GM12878 (cell line): ENCODE results near the gene CDKL5. TPM values are rescaled to one million over a fixed set of nuclear protein-coding genes. Genes with fewer than 3 reads are reported as not detected.

Source experiments
- ATAC-seq: fragments of 200-7000 bp; cut with Tn5 transposase; 3 replicates; pipeline ENCODE4 v1.9.1; 2020; ENCODE audit warnings: mild to moderate bottlenecking, moderate library complexity
- BruUV-seq: library from RNA; stranded (reverse); fragments of 400-500 nt; replicated peaks from 2 replicates; lab custom pipeline; 2021; lab: Mats Ljungman, UMichigan
- CTCF ChIA-PET: fragments of 300-600 bp; sonication (Branson Sonifier 250); formaldehyde crosslinking; extraction: SDS; loops from one replicate; lab custom pipeline; 2021; ENCODE audit warnings: inconsistent platforms; lab: Yijun Ruan, JAX
- POLR2A ChIA-PET: fragments of 350-600 bp; formaldehyde crosslinking; extraction: SDS; loops from one replicate; lab custom pipeline; 2021; ENCODE audit warnings: inconsistent platforms; lab: Charles Lee
- RAD21 ChIA-PET: fragments of 300-600 bp; sonication (Branson Sonifier 250); formaldehyde crosslinking; loops from one replicate; lab custom pipeline; 2023; ENCODE audit warnings: antibody characterized with exemption; ENCODE audit not compliant: unreplicated experiment; lab: Charles Lee
- SMC1A ChIA-PET: fragments of 300-600 bp; sonication (Branson Sonifier 250); formaldehyde crosslinking; loops from one replicate; lab custom pipeline; 2023; ENCODE audit not compliant: unreplicated experiment, uncharacterized antibody; lab: Charles Lee
- DNase-seq: peaks from one replicate; pipeline ENCODE4 v3.0.0-alpha.2; 2011; ENCODE audit warnings: low read depth, low spot score
- FAIRE-seq: peaks from 3 replicates; lab custom pipeline; 2011; peaks lifted over from hg19 to GRCh38; lab: Jason Lieb, UNC
- H2AFZ ChIP-seq: 2 replicates; pipeline ENCODE4 v1.6.0; 2011; ENCODE audit warnings: low read depth, low read length, control low read depth; ENCODE audit not compliant: control insufficient read depth
- H3K27ac ChIP-seq: 2 replicates; pipeline ENCODE4 v1.5.1; 2011; ENCODE audit warnings: control low read depth; ENCODE audit not compliant: control insufficient read depth, insufficient read depth
- H3K27me3 ChIP-seq, 2 experiments: replicated peaks in 1 of 2; 2 replicates each; pipeline versions ENCODE4 v1.6.0 to v1.6.1; 2011; ENCODE audit warnings: low read length in 1 of 2; ENCODE audit not compliant: control insufficient read depth in 2 of 2, insufficient read depth in 2 of 2
- H3K36me3 ChIP-seq, 2 experiments: 2 replicates each; pipeline ENCODE4 v1.5.1; 2011; ENCODE audit warnings: low read length in 1 of 2; ENCODE audit not compliant: control insufficient read depth in 2 of 2, insufficient read depth in 2 of 2
- H3K4me1 ChIP-seq: 2 replicates; pipeline ENCODE4 v1.6.1; 2011; ENCODE audit warnings: mild to moderate bottlenecking, low read length, moderate library complexity, mixed read lengths; ENCODE audit not compliant: control insufficient read depth, insufficient read depth
- H3K4me2 ChIP-seq: 2 replicates; pipeline ENCODE4 v1.6.0; 2011; ENCODE audit warnings: control low read depth; ENCODE audit not compliant: control insufficient read depth, insufficient read depth
- H3K4me3 ChIP-seq: fragments of 200-600 bp; sonication (generic); 2 replicates; pipeline ENCODE4 v1.5.1; 2016
- H3K79me2 ChIP-seq: 2 replicates; pipeline ENCODE4 v1.6.0; 2011; ENCODE audit warnings: low read length; ENCODE audit not compliant: control insufficient read depth, insufficient read depth
- H3K9ac ChIP-seq: 2 replicates; pipeline ENCODE4 v1.8.0; 2011; ENCODE audit warnings: low read length, control low read depth, mixed read lengths; ENCODE audit not compliant: control insufficient read depth, insufficient read depth
- H3K9me3 ChIP-seq: replicated peaks from 3 replicates; pipeline ENCODE4 v1.5.1; 2011; ENCODE audit warnings: mild to moderate bottlenecking, low read length; ENCODE audit not compliant: control insufficient read depth, insufficient read depth
- H4K20me1 ChIP-seq: 2 replicates; pipeline ENCODE4 v1.6.0; 2011; ENCODE audit not compliant: control insufficient read depth, insufficient read depth
- BCL11A ChIP-seq: IDR thresholded peaks from 2 replicates; pipeline ENCODE4 v1.6.1; 2011; ENCODE audit warnings: low read depth, low read length
- HCFC1 ChIP-seq: fragments of 150-350 bp; IDR thresholded peaks from 2 replicates; pipeline ENCODE4 v1.6.1; 2014; ENCODE audit warnings: low read length
- KDM1A ChIP-seq: fragments of 200-600 bp; sonication (generic); IDR thresholded peaks from 2 replicates; pipeline ENCODE4 v1.6.1; 2016; ENCODE audit warnings: borderline replicate concordance
- NFIC ChIP-seq: IDR thresholded peaks from 2 replicates; pipeline ENCODE4 v1.6.1; 2012; ENCODE audit warnings: low read depth, mild to moderate bottlenecking, inconsistent platforms, low read length, moderate library complexity
- NFYB ChIP-seq: IDR thresholded peaks from 2 replicates; pipeline ENCODE4 v1.6.1; 2011; ENCODE audit warnings: low read depth, mild to moderate bottlenecking, low read length, improper control_type of control experiment, moderate library complexity; ENCODE audit not compliant: insufficient read depth
- PML ChIP-seq: IDR thresholded peaks from 2 replicates; pipeline ENCODE4 v1.6.1; 2012; ENCODE audit warnings: low read length, inconsistent platforms
- RAD51 ChIP-seq: fragments of 450-650 bp; IDR thresholded peaks from 2 replicates; pipeline ENCODE4 v1.6.1; 2016; ENCODE audit warnings: moderate library complexity, mild to moderate bottlenecking, inconsistent platforms
- SMAD1 ChIP-seq: fragments of 450-650 bp; IDR thresholded peaks from 2 replicates; pipeline ENCODE4 v1.6.1; 2018; ENCODE audit warnings: mild to moderate bottlenecking, low read depth; ENCODE audit not compliant: partially characterized antibody
- SMAD5 ChIP-seq: IDR thresholded peaks from 2 replicates; pipeline ENCODE4 v1.6.1; 2016; ENCODE audit warnings: antibody characterized with exemption, low read depth
- SPI1 ChIP-seq: IDR thresholded peaks from 2 replicates; pipeline ENCODE4 v1.6.1; 2011; ENCODE audit warnings: low read depth, mild to moderate bottlenecking, low read length, moderate library complexity, borderline replicate concordance; ENCODE audit not compliant: insufficient read depth
- ZNF24 ChIP-seq: fragments of 450-650 bp; IDR thresholded peaks from 2 replicates; pipeline ENCODE4 v1.6.1; 2017; ENCODE audit warnings: antibody characterized with exemption, mild to moderate bottlenecking
- WGBS: methylation state at CpG from one replicate; pipeline ENCODE4 v1.1.6; 2016; ENCODE audit warnings: low lambda C conversion rate; ENCODE audit not compliant: insufficient replicate concordance, insufficient coverage; ENCODE audit errors: missing lambda C conversion rate; 5-methylcytosine and 5-hydroxymethylcytosine counted together
- in situ Hi-C: fragments of 300-500 bp; cut with MboI; formaldehyde crosslinking; loops from 9 replicates; pipeline ENCODE4 v1.14.3; 2018; ENCODE audit warnings: mixed read lengths
- intact Hi-C: fragments of 100-400 bp; cut with micrococcal nuclease; formaldehyde crosslinking; loops from one replicate; pipeline ENCODE4 v1.14.2; 2022; ENCODE audit not compliant: unreplicated experiment
- polyA plus RNA-seq, 11 experiments: library from polyadenylated mRNA; depleted of rRNA in 4 of 11; unstranded in 6 of 11; stranded (reverse) in 5 of 11; fragments of >200 nt; fragmentation: Nextera tagmentation in 4 of 11; fragmentation: Illumina TruSeq in 1 of 11; extraction: Ambion mirVana in 4 of 11; extraction: Trizol in 1 of 11; gene quantifications; 1 replicate in 1 of 11; 2 replicates in 10 of 11; pipeline versions ENCODE4 v1.2.1 to v1.2.3, GENCODE V29; 2011 to 2016; ENCODE audit warnings: inconsistent platforms in 2 of 11, missing spikeins in 2 of 11, low read depth in 1 of 11
- total RNA-seq, 4 experiments: library from RNA; depleted of rRNA in 3 of 4; stranded (reverse); fragments of >200 nt in 3 of 4; fragmentation: Illumina TruSeq in 1 of 4; extraction: Trizol in 1 of 4; gene quantifications; 2 replicates each; pipeline versions ENCODE4 v1.2.1 to v1.2.3, GENCODE V29; 2013 to 2021
- TF ChIP-seq, protein P1 (sequence below): fragments of 450-650 bp; IDR thresholded peaks from 2 replicates; pipeline ENCODE4 v1.6.1; 2017; ENCODE audit warnings: mild to moderate bottlenecking, moderate library complexity
- TF ChIP-seq, protein P2 (sequence below), 3 experiments: IDR thresholded peaks in 2 of 3; conservative IDR thresholded peaks in 1 of 3; 2 replicates each; pipeline ENCODE4 v1.5.1; 2011; ENCODE audit warnings: low read depth in 3 of 3, low read length in 3 of 3, mild to moderate bottlenecking in 3 of 3, control low read depth in 2 of 3, moderate library complexity in 2 of 3, inconsistent platforms in 1 of 3, mixed read lengths in 1 of 3; ENCODE audit not compliant: control insufficient read depth in 2 of 3, insufficient read depth in 1 of 3; ENCODE audit errors: extremely low read depth in 1 of 3

The CDKL5 gene
- total and polyA plus RNA-seq, 10 of the 15 experiments (the other 5 are each of a cell fraction or from before 2014, with no cell fraction given): 1.4 to 14.5 (median 6.3) TPM

DNA sequence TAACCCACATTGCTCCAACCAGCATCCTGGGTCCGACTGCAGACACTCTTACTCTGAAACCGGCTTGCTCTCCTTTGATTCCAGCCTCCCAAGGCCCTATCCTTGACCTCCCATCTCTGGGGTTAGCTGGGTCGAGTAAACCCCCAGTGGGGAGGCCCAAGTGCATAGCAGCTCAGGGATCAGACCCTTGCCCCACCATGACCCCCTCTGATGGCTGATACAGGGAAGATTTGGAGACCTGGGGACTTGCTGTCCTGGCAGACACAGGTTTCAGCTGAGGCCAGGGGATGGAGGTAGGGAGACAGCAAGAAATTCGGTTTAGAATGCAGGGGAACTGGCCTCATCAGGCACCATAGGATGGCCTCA is 23.6 kb upstream of the CDKL5 start:
- no TSS peak for BruUV-seq
- Histone ChIP-seq H3K36me3 (no peaks in the 10 kb centered on the region), H3K79me2 (no peaks in the 10 kb centered on the region), H3K9me3 (no peaks in the 10 kb centered on the region), H2AFZ (no peak overlapping the region), H3K9ac (no peak overlapping the region), H3K27ac (no peak overlapping the region), H3K4me1 (no peaks in the 10 kb centered on the region), H4K20me1 (no peaks in the 10 kb centered on the region), H3K4me3 (no peak overlapping the region), H3K27me3 (no peaks in the 10 kb centered on the region), H3K4me2 (no peak overlapping the region)
- CTCF ChIA-PET: no interaction called here
- SMC1A ChIA-PET: no interaction called here
- RAD21 ChIA-PET: no interaction called here
- ATAC-seq (no peak), FAIRE-seq (no peak), DNase-seq (no peak)
- intact Hi-C loops: no loop called here
- POLR2A ChIA-PET: no interaction called here
- TF ChIP-seq NFIC: no peak
- TF ChIP-seq PML: no peak
- no peak for TF ChIP-seq NFYB
- no peak for TF ChIP-seq ZNF24
- no peak for TF ChIP-seq RAD51
- TF ChIP-seq KDM1A: no peak
- no peak for TF ChIP-seq SMAD1
- no peak for TF ChIP-seq BCL11A
- 17% methylated on average over 4 of the region's 4 CpGs for WGBS
- in situ Hi-C loops: no loop called here

DNA sequence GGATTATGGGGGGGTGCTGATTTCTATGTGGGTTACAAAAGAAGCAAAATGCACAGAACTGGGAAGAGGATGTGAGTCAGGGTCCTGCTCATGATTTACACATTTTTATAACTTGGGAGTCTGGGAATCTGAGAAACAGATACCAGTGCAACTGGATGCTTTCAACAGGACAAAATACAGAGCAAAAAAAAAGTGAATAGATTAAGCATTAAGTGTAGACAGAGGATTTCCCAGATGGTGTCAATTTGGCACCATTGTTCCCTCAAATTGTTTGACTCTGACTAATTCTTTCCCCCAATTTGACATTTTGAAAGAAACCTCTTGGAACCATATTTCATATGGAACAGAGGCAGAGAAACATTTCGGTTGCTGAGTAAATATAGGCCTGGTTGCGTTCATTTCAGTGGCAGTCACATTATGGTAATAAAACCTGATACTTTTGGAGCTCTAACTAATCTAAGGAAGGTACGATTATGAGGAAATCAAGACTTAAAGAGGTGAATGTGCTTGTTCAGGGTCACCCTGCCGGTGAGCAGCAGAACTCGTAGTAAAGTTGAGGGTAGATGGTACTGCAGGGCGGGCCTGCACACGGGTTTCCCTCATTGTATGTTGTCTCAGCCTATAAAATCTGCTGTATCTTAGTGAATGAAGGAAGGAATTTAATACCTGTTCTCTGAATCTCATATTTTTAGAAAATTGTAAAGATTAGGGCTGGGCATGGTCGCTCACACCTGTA is 18.7 kb upstream of the CDKL5 start:
- H3K27me3 ChIP-seq: no peaks in the 10 kb centered on the region
- in situ Hi-C loops (no loop called here), intact Hi-C loops (no loop called here)
- no peaks in the 10 kb centered on the region for H3K4me1 ChIP-seq
- ChIA-PET POLR2A (no interaction called here), CTCF (interaction anchor here (1.0 kb wide), 1 partner anchor 15 kb away, joined by 4 read pairs; no protein-coding TSS in a partner anchor), RAD21 (no interaction called here), SMC1A (no interaction called here)
- no peak overlapping the region for H3K27ac ChIP-seq
- no peak overlapping the region for H3K4me2 ChIP-seq
- DNase-seq (no peak), ATAC-seq (no peak), FAIRE-seq (no peak)
- no peak overlapping the region for H2AFZ ChIP-seq
- H3K79me2 ChIP-seq: no peaks in the 10 kb centered on the region
- H3K36me3 ChIP-seq: no peaks in the 10 kb centered on the region
- H3K9me3 ChIP-seq: no peaks in the 10 kb centered on the region
- WGBS: 36% methylated on average over 8 of the region's 8 CpGs
- H4K20me1 ChIP-seq: no peaks in the 10 kb centered on the region
- no peak overlapping the region for H3K4me3 ChIP-seq
- no TSS peak for BruUV-seq
- no peak overlapping the region for H3K9ac ChIP-seq
- TF ChIP-seq HCFC1 (no peak), SPI1 (no peak), SMAD5 (no peak)
- TF ChIP-seq, protein P1, sequence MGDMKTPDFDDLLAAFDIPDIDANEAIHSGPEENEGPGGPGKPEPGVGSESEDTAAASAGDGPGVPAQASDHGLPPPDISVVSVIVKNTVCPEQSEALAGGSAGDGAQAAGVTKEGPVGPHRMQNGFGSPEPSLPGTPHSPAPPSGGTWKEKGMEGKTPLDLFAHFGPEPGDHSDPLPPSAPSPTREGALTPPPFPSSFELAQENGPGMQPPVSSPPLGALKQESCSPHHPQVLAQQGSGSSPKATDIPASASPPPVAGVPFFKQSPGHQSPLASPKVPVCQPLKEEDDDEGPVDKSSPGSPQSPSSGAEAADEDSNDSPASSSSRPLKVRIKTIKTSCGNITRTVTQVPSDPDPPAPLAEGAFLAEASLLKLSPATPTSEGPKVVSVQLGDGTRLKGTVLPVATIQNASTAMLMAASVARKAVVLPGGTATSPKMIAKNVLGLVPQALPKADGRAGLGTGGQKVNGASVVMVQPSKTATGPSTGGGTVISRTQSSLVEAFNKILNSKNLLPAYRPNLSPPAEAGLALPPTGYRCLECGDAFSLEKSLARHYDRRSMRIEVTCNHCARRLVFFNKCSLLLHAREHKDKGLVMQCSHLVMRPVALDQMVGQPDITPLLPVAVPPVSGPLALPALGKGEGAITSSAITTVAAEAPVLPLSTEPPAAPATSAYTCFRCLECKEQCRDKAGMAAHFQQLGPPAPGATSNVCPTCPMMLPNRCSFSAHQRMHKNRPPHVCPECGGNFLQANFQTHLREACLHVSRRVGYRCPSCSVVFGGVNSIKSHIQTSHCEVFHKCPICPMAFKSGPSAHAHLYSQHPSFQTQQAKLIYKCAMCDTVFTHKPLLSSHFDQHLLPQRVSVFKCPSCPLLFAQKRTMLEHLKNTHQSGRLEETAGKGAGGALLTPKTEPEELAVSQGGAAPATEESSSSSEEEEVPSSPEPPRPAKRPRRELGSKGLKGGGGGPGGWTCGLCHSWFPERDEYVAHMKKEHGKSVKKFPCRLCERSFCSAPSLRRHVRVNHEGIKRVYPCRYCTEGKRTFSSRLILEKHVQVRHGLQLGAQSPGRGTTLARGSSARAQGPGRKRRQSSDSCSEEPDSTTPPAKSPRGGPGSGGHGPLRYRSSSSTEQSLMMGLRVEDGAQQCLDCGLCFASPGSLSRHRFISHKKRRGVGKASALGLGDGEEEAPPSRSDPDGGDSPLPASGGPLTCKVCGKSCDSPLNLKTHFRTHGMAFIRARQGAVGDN: no peak
- TF ChIP-seq, protein P2, sequence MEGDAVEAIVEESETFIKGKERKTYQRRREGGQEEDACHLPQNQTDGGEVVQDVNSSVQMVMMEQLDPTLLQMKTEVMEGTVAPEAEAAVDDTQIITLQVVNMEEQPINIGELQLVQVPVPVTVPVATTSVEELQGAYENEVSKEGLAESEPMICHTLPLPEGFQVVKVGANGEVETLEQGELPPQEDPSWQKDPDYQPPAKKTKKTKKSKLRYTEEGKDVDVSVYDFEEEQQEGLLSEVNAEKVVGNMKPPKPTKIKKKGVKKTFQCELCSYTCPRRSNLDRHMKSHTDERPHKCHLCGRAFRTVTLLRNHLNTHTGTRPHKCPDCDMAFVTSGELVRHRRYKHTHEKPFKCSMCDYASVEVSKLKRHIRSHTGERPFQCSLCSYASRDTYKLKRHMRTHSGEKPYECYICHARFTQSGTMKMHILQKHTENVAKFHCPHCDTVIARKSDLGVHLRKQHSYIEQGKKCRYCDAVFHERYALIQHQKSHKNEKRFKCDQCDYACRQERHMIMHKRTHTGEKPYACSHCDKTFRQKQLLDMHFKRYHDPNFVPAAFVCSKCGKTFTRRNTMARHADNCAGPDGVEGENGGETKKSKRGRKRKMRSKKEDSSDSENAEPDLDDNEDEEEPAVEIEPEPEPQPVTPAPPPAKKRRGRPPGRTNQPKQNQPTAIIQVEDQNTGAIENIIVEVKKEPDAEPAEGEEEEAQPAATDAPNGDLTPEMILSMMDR (IDR thresholded peaks at IDR 0.05 in 2 of 3, conservative IDR thresholded peaks at IDR 0.05 in 1 of 3; ENCODE audit: control insufficient read depth in 2 of 3, extremely low read depth in 1 of 3, insufficient read depth in 1 of 3, low read depth in 3 of 3, low read length in 3 of 3): no peak
